ENCODE data around the gene AKR1E2. TPM values are rescaled to one million over a fixed set of nuclear protein-coding genes. Genes with fewer than 3 reads are reported as not detected.

AKR1E2 gene
- total RNA-seq, 1 experiment from 2014 or later, result 11.3 TPM

DNA sequence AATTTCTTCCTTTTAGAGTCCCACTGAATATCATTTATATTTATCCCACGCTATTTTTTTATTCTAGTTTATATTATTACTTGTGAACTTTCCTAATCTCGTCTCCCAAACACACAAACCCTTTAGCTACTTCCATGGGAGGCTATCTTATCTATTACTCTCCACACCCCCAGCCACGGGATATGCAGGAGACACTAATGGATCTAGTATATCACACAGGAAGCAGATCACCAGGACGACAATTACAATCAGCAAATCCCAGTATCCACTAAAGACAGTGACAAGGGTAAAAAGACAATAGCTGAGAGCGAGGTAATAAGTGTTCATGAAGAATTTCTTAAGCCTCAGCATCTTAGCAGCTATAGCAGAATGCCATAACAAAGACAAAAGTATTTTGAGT lies 3.8 kb upstream of the AKR1E2 start:
- intact Hi-C loops (cut with micrococcal nuclease; ENCODE audit: unreplicated experiment), result no loop called here
- CTCF ChIA-PET, result no interaction called here

DNA sequence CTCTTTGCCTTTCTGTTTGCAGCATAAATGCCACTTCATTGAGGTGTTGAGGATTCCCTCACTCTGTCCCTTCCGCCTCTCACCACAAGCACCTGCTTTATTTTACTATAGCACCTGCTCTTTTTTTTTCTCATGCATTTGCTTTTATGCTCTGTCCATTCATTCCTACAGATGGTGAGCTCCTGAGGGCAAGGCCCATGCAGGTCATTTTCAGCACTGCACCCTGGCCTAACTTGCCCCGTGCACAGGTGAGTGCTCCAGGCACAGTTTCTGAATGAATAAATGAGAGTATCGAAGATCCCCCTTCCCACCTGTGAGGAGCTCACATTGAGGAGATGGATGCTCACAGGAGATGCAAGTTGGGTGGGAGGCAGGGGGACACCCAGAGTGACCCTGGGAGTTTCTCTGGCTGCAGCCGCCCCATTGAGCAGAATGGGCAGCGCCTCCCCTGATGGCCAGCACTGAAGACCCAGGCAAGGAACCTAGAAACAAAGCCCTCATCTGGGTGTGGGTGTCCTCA lies 1.2 kb upstream of the AKR1E2 start:
- Histone ChIP-seq H3K27ac (ENCODE audit: low read depth, low read length, poor library complexity, severe bottlenecking) (no peak overlapping the region), H3K27me3 (replicated peaks; ENCODE audit: insufficient read depth, low read depth, low read length, poor library complexity) (no peaks in the 10 kb centered on the region), H3K4me1 (ENCODE audit: insufficient read depth, low read length, poor library complexity, severe bottlenecking) (peaks cover 6% of the 10 kb centered on the region), H3K4me3 (ENCODE audit: low read depth, low read length, poor library complexity, severe bottlenecking) (no peak overlapping the region), H3K9me3 (ENCODE audit: low read depth, low read length, poor library complexity, severe bottlenecking) (no peaks in the 10 kb centered on the region), H3K36me3 (ENCODE audit: insufficient read depth, low read length, poor library complexity, severe bottlenecking) (no peaks in the 10 kb centered on the region)
- BruUV-seq (replicated peaks), result no TSS peak
- CTCF ChIA-PET, result no interaction called here
- no peak for DNase-seq (ENCODE audit: low spot score)
- TF ChIP-seq EZH2 (IDR thresholded peaks at IDR 0.05; ENCODE audit: borderline replicate concordance, low read depth, low read length, poor library complexity, severe bottlenecking), result no peak
- TF ChIP-seq, protein P1, sequence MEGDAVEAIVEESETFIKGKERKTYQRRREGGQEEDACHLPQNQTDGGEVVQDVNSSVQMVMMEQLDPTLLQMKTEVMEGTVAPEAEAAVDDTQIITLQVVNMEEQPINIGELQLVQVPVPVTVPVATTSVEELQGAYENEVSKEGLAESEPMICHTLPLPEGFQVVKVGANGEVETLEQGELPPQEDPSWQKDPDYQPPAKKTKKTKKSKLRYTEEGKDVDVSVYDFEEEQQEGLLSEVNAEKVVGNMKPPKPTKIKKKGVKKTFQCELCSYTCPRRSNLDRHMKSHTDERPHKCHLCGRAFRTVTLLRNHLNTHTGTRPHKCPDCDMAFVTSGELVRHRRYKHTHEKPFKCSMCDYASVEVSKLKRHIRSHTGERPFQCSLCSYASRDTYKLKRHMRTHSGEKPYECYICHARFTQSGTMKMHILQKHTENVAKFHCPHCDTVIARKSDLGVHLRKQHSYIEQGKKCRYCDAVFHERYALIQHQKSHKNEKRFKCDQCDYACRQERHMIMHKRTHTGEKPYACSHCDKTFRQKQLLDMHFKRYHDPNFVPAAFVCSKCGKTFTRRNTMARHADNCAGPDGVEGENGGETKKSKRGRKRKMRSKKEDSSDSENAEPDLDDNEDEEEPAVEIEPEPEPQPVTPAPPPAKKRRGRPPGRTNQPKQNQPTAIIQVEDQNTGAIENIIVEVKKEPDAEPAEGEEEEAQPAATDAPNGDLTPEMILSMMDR (conservative IDR thresholded peaks at IDR 0.05; ENCODE audit: low read depth, low read length), result no peak
- intact Hi-C loops (cut with micrococcal nuclease; ENCODE audit: unreplicated experiment), result no loop called here
- POLR2A ChIA-PET (ENCODE audit: low non-redundant PET), result no interaction called here

More for the DNA sequence above, 3.8 kb upstream of the AKR1E2 start:
- peaks cover 6% of the 10 kb centered on the region for H3K4me1 ChIP-seq (ENCODE audit: insufficient read depth, low read length, poor library complexity, severe bottlenecking)
- no TSS peak for BruUV-seq (replicated peaks)
- no peaks in the 10 kb centered on the region for H3K36me3 ChIP-seq (ENCODE audit: insufficient read depth, low read length, poor library complexity, severe bottlenecking)
- no peak overlapping the region for H3K27ac ChIP-seq (ENCODE audit: low read depth, low read length, poor library complexity, severe bottlenecking)
- POLR2A ChIA-PET (ENCODE audit: low non-redundant PET), result no interaction called here
- H3K27me3 ChIP-seq (replicated peaks; ENCODE audit: insufficient read depth, low read depth, low read length, poor library complexity), result no peaks in the 10 kb centered on the region
- TF ChIP-seq, protein P1 (conservative IDR thresholded peaks at IDR 0.05; ENCODE audit: low read depth, low read length), result no peak
- TF ChIP-seq EZH2 (IDR thresholded peaks at IDR 0.05; ENCODE audit: borderline replicate concordance, low read depth, low read length, poor library complexity, severe bottlenecking), result no peak
- H3K4me3 ChIP-seq (ENCODE audit: low read depth, low read length, poor library complexity, severe bottlenecking), result no peak overlapping the region
- H3K9me3 ChIP-seq (ENCODE audit: low read depth, low read length, poor library complexity, severe bottlenecking), result no peaks in the 10 kb centered on the region
- no peak for DNase-seq (ENCODE audit: low spot score)

DNA sequence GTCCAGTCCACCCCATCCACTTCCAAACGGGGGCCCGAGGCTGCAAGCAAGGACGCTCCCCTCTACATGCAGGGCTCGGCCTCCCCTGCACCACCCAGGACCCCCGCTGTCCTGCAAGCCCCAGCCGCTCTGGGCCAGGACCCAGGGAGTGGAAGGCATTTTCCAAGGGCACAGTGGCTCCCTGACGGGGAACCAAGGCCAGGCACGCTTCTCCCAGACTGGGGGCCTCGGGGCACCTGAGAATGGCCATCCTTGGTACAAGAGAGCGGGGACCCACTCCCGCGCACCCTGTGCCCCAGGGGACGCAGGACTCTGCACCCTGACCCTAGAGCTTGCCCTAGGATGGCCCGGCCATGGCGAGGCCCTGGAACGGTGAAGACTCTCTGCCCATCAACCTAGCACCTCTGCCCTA lies 545 bp upstream of the AKR1E2 start:
- H3K4me3 ChIP-seq (ENCODE audit: low read depth, low read length, poor library complexity, severe bottlenecking), result peak overlapping the region; percentile 58
- no peak for DNase-seq (ENCODE audit: low spot score)
- TF ChIP-seq, protein P1 (conservative IDR thresholded peaks at IDR 0.05; ENCODE audit: low read depth, low read length), result no peak
- TF ChIP-seq EZH2 (IDR thresholded peaks at IDR 0.05; ENCODE audit: borderline replicate concordance, low read depth, low read length, poor library complexity, severe bottlenecking), result no peak
- no TSS peak for BruUV-seq (replicated peaks)
- ChIA-PET POLR2A (ENCODE audit: low non-redundant PET) (interaction anchor here (0.6 kb wide), 2 partner anchors 453 to 838 kb away, joined by 3 to 4 read pairs; no protein-coding TSS in a partner anchor), CTCF (interaction anchor here (0.6 to 1.1 kb wide), 2 partner anchors 25 to 617 kb away, joined by 3 read pairs; no protein-coding TSS in a partner anchor)
- intact Hi-C loops (cut with micrococcal nuclease; ENCODE audit: unreplicated experiment), result no loop called here
- no peak overlapping the region for H3K27ac ChIP-seq (ENCODE audit: low read depth, low read length, poor library complexity, severe bottlenecking)
- H3K36me3 ChIP-seq (ENCODE audit: insufficient read depth, low read length, poor library complexity, severe bottlenecking), result no peaks in the 10 kb centered on the region
- no peaks in the 10 kb centered on the region for H3K9me3 ChIP-seq (ENCODE audit: low read depth, low read length, poor library complexity, severe bottlenecking)
- H3K27me3 ChIP-seq (replicated peaks; ENCODE audit: insufficient read depth, low read depth, low read length, poor library complexity), result no peaks in the 10 kb centered on the region
- peaks cover 6% of the 10 kb centered on the region for H3K4me1 ChIP-seq (ENCODE audit: insufficient read depth, low read length, poor library complexity, severe bottlenecking)
